NCI-H82 treated with DMSO at 0.1 percent for 48 hours (cell line): ENCODE results near the gene CST2.
A peak's percentile ranks its signal among the peaks of the same experiment; 100 is the strongest.
"Not testable (repeated sequence)": the region's sequence is repeated elsewhere in the genome, so short reads cannot be mapped to it uniquely, and the experiment has no call there.

Experiments used
- DNase-seq: peaks from one replicate; lab custom pipeline; 2025; ENCODE audit not compliant: unreplicated experiment; lab: John Stamatoyannopoulos, UW

Gene CST2

DNA sequence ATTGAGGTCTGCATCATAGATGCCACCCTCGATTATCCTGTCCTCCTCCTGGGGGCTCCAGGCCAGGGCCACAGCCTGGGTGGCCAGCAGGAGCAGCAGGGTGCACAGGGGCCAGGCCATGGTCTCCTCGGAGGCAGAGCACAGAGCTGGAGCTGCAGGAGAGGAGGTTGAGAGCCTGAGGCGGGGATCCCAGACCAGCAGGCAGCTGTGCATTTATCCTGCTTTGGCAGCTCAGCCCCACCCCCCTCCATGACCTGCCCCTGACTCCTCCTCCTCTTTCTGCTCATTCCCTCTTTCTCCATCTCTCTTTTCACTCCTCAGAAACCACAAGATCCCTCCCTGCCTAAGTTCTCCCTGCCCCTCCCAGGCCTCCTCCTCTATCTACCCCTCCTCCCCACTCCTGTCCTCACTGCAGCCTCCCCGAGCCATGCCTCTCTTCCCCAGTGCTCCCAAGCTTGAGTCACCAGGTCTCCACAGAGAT is at the start of gene CST2:
TSS of gene CST2 (minus strand) at position 189 of the 481 bp plus-strand sequence. CDS start at position 120, 69 bp downstream.
- no peak for DNase-seq

- DNase-seq: no peak
Measured at GRCh38 chr20:23875606-23876237, 49.2 kb upstream of the CST2 start.

DNA sequence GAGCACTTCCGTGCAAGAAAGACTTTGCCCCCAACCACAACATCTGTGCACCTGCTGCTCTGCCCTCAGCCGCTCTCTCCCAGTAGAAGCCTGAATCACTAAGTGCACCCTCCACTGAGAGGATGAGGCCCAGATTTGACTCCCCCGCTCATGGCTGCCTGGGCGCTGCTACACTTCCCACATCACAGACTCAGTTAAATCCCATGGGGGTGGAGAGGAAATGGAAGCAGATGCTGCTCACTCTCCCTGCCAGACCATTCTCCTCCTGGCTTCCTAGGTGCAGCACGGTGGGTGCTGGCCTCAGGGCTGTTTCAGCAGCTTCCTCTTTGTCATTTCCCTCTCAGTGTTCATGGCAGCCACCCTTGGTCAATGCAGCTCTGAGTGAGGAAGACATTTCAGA is 48.2 kb upstream of the CST2 start:
- DNase-seq: peak; percentile 30

- DNase-seq: no peak
Measured at GRCh38 chr20:23873370-23874015, 47.0 kb upstream of the CST2 start.

DNA sequence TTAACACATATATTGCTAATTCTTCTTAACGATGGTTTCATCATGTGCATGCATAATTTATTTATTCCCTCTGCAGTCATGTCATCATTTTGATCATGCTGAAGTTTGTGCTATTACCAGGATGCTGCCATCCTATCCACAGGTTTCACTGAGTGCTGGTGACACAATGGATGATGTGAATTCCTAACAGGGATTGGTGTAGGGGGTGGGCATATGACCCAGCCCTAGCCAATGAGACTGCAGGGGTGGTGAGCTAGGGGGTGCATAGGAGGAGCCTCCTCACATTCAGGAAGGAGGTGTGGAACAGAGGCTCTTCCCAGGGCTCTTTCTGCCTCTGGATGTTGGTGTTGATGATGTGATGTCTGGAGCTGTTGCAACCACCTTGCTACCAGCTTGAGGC is 45.5 kb upstream of the CST2 start:
- DNase-seq: no peak

DNA sequence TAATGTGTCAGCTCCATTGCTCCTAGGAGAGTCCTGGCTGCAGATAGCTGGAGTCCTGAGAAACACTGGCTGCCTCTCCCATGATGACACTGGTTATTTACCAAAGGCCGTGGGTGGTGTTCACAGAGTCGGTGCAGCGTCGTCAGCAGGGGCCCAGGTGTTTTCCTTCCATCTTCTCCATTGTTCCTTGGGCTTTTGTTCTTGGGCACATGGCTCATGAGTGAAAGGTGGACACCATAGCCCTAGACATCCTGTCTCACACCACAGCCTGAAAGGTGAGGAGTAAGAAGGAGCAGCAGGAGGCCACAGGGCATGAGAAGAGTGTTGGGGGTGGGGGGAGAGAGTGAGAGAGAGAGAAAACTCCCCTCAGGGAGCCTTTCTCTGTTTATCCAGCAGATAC is 43.9 kb upstream of the CST2 start:
- DNase-seq: no peak

- no peak for DNase-seq
Measured at GRCh38 chr20:23869520-23869919, 43.0 kb upstream of the CST2 start.

GRCh38 chr20:23868321-23868720 is 41.8 kb upstream of the CST2 start:
- no peak for DNase-seq

- no peak for DNase-seq
Measured at GRCh38 chr20:23867152-23867776, 40.7 kb upstream of the CST2 start.

DNA sequence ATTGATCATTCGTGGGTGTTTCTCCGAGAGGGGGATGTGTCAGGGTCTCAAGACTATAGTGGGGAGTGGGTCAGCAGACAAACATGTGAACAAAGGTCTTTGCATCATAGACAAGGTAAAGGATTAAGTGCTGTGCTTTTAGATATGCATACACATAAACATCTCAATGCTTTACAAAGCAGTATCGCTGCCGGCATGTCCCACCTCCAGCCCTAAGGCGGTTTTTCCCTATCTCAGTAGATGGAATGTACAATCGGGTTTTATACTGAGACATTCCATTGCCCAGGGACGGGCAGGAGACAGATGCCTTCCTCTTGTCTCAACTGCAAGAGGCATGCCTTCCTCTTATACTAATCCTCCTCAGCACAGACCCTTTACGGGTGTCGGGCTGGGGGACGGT is 34.2 kb upstream of the CST2 start:
- DNase-seq: not testable (repeated sequence)

DNA sequence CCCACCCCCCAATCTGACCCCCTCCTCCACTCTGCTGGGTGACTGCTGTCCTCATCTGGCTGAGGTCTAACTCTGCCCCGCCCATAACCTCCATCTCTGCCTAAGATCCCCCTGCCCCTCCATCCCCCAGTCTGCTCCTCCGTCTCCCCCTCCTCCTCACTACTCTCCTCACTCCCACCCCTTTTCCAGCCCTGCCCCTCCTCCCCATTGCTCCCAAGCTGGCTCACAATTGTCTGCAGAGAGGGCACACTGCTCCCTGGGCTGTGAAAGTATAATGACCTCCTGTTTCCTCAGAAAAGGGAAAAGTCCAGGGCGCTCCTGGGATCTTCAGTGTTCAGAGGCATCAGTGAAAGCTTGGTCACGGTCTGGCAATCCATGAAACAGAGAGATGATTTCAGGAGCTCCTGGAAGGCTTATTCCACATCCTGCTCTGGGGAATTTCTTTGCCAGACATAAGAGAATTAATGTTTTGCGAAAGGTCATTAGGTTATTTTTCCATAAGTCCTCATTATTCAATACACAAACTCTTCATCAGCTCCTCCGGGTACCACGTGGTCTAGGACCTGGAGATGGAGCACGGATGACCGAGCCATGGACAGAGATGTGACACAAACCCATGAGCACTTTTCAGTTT is 31.6 kb upstream of the CST2 start:
- no peak for DNase-seq

GRCh38 chr20:23856736-23857135 is 30.2 kb upstream of the CST2 start:
- no peak for DNase-seq

DNA sequence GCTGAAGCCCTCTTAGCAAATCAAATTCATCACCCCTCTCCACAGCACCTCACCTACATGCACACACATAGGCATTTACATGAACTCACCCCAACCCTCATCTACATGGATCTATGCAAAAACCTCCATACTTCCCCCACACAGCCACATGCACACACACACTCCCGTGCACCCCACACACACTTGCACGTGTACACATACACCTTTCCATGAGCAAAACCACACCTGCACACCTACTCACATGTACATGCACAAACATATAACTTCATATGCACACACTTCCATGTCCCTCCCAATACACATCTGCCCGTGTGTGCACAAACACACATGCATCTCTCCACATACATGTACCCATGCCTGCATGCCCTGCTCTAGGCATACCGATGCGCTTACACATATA is 29.7 kb upstream of the CST2 start:
- no peak for DNase-seq

GRCh38 chr20:23841693-23842092 is 15.2 kb upstream of the CST2 start:
- DNase-seq: no peak

DNA sequence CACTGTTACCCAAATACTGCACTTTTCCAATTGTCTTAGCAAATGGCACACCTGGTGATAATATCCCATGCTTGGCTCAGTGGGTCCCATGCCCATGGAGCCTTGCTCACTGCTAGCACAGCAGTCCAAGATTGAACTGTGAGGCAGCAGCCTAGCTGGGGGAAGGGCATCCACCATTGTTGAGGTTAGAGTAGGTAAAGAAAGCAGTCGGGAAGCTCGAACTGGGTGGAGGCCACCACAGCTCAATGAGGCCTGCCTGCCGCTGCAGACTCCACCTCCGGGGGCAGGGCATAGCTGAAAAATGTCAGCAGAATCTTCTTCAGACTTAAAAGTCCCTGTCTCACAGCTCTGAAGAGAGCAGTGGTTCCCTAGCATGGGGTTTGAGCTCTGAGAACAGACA is 9.2 kb upstream of the CST2 start:
- DNase-seq: no peak

GRCh38 chr20:23832775-23833513 is 6.4 kb upstream of the CST2 start:
- DNase-seq: no peak

GRCh38 chr20:23831961-23832360 is 5.4 kb upstream of the CST2 start:
- DNase-seq: not testable (repeated sequence)

- DNase-seq: no peak
Measured at GRCh38 chr20:23823621-23824324, 2.8 kb downstream of the CST2 start.

GRCh38 chr20:23823111-23823510 is 3.4 kb downstream of the CST2 start:
- no peak for DNase-seq

- DNase-seq: no peak
Measured at GRCh38 chr20:23820493-23820892, 6.0 kb downstream of the CST2 start.

DNA sequence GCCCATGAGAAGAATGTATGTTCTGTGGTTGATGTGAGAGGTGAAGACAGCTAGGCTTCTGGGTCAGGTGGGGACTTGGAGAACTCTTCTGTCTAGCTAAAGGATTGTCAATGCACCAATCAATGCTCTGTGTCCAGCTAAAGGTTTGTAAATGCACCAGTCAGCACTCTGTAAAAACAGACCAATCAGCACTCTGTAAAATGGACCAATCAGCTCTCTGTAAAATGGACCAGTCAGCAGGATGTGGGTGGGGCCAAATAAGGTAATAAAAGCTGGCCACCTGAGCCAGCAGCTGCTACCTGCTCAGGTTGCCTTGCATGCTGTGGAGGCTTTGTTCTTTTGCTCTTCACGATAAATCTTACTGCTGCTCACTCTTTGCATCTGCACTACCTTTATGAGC is 15.0 kb downstream of the CST2 start:
- DNase-seq: not testable (repeated sequence)
